ENCODE results near the gene C1orf105.
"Not testable (repeated sequence)": the region's sequence is repeated elsewhere in the genome, so short reads cannot be mapped to it uniquely, and the experiment has no call there.

- not testable (repeated sequence) for TF ChIP-seq ZNF7 (CRISPR knock-in tag; IDR thresholded peaks at IDR 0.05); RXRA (CRISPR knock-in tag; IDR thresholded peaks at IDR 0.05); ZNF639 (CRISPR knock-in tag; conservative IDR thresholded peaks at IDR 0.05); THAP7 (CRISPR knock-in tag; IDR thresholded peaks at IDR 0.05); ERF (CRISPR knock-in tag; IDR thresholded peaks at IDR 0.05); CTCF (CRISPR knock-in tag; IDR thresholded peaks at IDR 0.05); POLR2AphosphoS5 (IDR thresholded peaks at IDR 0.05; ENCODE audit: low read depth, low read length); ZNF615 (CRISPR knock-in tag; IDR thresholded peaks at IDR 0.05; ENCODE audit: borderline replicate concordance); ZNF704 (CRISPR knock-in tag; IDR thresholded peaks at IDR 0.05; ENCODE audit: borderline replicate concordance); KDM1A (CRISPR knock-in tag; IDR thresholded peaks at IDR 0.05); DBP (CRISPR knock-in tag; IDR thresholded peaks at IDR 0.05; ENCODE audit: not compliant biosample characterization)
These were observed 16.7 kb downstream of the C1orf105 start for GRCh38 chr1:172437183-172437582.

Data from HepG2 (cell line).